Effector CD8-positive, alpha-beta T cell (primary cell): ENCODE data around the gene ANKRD10.

Experiments used
- DNase-seq: peaks from one replicate; lab custom pipeline; 2025; lab: John Stamatoyannopoulos, UW

The ANKRD10 gene

GRCh38 chr13:110830800-110831371 lies 84.0 kb downstream of the ANKRD10 start:
- no peak for DNase-seq

- no peak for DNase-seq
Measured at GRCh38 chr13:110830331-110830730, 84.5 kb downstream of the ANKRD10 start.

- no peak for DNase-seq
Measured at GRCh38 chr13:110829486-110829885, 85.4 kb downstream of the ANKRD10 start.

- no peak for DNase-seq
Measured at GRCh38 chr13:110828705-110829104, 86.2 kb downstream of the ANKRD10 start.
